Kidney capillary endothelial cell (primary cell): Measurements from ENCODE around the gene HSPH1.
"Not testable (repeated sequence)": the region's sequence is repeated elsewhere in the genome, so short reads cannot be mapped to it uniquely, and the experiment has no call there.

ENCODE experiments used
- DNase-seq: peaks from one replicate; pipeline ENCODE4 v3.0.0-alpha.2; 2018; ENCODE audit warnings: low spot score

Gene HSPH1

GRCh38 chr13:31177813-31178495 is 16.2 kb upstream of the HSPH1 start:
- DNase-seq = not testable (repeated sequence)

DNA sequence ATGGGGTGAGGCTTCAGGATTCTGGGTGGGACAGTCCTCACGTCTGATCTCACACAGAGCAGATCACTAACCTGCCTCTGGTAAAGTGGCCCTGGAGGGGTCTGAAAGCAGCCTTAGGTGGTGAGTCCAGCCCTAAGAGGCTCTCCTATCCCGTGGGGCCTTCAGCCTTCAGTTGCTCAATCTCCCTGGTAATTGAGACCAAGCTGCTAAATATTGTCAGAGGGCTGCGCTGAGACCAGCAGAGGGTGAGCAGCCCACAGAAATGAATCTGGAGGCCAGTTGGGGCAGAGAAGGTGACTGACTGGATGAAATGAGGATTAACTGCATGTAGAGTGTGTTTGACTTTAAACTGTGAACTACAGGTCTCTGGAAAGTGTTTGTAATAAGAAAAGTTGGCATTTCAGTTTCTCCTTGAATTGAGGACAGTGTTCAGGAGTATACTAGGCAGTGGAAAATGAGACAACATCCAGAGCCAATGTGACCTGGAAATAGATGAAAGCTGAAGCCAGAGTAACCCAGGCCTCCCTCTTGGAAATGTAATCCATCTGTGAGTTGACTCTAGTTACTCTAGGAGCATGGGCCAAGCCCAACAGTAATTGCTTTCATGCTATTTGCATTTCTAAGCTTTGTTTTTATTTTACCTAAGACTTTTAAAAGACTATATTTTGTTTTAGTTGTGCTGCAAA is 14.3 kb upstream of the HSPH1 start:
- DNase-seq = no peak

- DNase-seq = no peak
These were observed 12.3 kb upstream of the HSPH1 start for GRCh38 chr13:31174018-31174417.

GRCh38 chr13:31172535-31172934 is 10.8 kb upstream of the HSPH1 start:
- no peak for DNase-seq

GRCh38 chr13:31172001-31172400 is 10.3 kb upstream of the HSPH1 start:
- no peak for DNase-seq

DNA sequence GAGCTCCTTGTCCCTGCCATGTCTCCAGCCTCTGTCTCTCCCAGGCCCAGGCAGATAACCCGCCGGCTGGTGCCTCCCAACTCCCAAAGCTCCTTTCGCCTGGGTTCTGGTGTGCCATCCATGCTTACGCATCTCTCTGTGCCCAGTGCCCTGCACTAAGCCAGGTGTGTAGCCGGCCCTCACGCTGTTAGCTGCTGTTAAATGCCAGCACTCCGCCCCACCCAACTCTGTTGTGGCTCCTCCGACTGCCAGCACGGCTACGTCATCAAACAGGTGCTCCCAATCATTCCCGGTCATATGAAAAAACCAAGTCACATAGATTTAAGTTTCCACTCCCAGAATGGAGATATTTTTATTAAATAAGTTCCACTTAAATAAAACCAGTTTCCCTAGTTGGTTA is 7.0 kb upstream of the HSPH1 start:
- DNase-seq = no peak

DNA sequence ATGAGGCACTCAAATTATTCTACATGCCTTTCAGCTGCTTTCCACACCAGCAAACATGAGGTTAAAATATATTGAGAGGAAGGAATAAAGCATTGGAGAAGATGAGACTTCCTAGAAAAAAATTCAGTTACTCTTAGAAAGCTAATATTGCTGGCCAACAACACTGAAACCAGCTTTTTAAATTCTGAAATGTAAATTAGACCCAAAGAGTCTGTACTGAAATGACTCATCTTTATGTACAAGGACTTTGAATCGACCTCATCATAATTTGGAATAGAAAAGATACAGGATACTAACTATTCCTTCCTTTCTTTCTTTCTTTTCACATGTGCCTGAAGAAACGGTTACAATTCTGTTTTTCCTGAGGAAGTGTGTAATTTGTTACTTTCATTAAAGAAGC is 6.5 kb upstream of the HSPH1 start:
- DNase-seq = no peak

DNA sequence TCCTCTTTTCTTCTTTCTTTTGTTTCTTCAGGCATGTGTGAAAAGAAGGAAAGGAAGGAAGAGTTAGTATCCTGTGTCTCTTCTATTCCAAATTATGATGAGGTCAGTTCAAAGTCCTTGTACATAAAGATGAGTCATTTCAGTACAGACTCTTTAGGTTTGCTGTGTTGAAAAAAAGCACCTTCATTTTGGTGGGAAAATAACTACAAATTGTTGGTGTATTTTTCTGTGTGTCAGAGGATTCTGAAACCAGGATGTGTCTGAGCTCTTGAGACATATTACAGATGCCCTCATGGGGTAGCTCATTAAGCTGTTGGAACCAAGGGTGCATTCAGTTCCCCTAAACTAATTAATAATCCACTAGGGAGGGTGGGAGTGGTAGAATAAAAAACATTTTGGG is 5.8 kb upstream of the HSPH1 start:
- no peak for DNase-seq

- no peak for DNase-seq
These were observed 4.9 kb upstream of the HSPH1 start for GRCh38 chr13:31166591-31166990.

GRCh38 chr13:31162151-31163008 is 676 bp upstream of the HSPH1 start:
- peak; percentile 98 for DNase-seq

DNA sequence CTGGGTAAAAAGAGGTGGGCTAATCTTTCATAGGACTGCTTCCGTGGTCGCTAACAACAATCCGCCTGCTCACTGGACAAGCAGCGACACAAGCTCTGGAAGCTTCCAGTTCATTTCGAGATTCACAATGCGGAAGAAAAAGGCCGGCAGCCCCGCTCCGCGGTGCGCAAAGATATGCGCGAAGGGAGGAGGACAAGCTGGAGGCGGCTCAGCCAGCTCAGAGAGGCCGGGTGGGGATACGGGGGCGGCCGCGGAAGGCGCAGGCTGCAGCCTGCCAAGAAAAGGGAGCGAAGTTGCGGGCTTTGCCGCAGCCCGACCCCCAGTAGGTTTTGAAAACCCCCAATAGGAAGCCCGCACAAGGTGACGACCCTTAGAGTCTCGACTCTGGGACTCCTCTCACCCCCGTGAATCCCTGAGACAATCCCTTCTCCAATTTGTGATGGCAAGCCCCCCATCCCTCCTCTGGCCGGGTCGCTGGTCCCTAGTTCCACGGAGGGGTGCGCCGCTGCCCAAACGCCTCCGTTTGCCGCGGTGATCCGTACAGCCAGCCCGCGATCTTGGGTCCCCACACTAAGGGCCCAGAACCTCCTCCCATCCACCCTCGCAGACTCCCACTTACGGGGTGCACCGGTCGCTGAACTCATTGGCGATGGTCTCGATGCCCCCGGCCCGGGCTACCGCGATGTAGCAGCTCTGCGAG is 697 bp downstream of the HSPH1 start:
- DNase-seq = peak; percentile 56

- no peak for DNase-seq
These were observed 2.4 kb downstream of the HSPH1 start for GRCh38 chr13:31159306-31159705.

- no peak for DNase-seq
These were observed 6.8 kb downstream of the HSPH1 start for GRCh38 chr13:31154939-31155338.

GRCh38 chr13:31151837-31152236 is 9.9 kb downstream of the HSPH1 start:
- no peak for DNase-seq

DNA sequence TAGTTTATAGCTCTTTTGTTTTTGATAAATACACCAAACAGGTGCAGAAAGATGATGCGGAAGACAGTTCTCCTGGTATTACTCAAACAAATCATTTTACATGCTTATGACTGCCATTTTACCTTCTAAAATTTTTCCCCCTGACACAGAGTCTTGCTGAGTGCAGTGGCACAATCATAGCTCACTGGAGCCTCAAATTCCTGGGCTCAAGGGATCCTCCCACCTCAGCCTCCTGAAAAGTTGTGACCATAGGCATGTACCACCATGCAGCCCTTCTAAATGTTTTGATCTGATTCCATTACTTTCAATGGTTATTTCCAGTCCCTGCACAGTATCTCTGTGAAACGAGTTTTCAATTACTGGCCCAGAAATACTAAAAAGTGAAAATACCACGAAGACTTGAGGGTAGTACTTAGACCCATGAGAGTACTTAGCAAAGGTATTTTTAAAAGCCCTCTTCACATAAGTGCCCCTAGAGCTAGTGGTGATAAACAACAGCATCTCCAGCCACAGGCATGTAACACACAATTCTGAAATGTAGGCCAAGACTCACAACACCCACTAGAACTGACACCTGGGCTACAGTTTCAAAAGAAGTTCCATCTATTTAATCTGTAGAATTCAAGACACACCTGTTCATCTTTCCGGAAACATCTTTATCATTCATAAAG is 11.3 kb downstream of the HSPH1 start:
- no peak for DNase-seq

DNA sequence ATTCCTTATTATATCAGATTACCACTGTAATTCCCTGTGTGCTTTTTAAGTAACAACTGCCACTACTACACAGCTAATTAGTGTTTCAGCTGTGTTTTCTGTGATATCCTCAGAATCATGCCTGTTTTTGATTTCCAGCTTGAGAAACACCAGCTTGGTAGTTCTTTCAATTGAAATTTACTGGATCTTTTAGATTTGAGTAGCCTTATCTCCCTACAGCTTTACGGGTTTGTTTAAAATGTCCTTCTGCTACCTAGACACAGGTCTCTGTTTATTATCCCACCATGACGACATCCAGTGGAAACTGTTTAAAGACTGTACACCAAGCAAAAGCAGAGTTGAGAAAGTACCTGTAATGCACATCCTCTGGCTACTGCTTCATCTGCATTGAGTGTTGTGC is 12.1 kb downstream of the HSPH1 start:
- no peak for DNase-seq

DNA sequence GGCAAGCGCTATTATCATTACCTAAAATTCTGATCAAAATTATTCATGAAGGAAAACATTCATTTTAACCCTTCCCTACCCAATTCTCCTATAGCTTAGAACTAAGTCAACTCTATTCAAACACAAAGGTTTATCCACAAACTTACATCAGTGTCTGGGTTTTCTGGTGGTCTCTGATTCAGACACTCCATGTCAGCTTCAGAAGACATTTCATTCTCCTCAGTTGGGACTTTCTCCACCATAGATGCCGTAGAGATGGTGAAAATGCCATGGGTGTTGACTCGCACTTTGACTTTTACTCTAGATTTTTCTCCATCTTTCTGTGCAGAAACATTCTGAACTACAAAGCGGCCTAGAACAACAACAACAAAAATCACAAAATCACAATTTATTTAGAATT is 16.3 kb downstream of the HSPH1 start:
- no peak for DNase-seq

DNA sequence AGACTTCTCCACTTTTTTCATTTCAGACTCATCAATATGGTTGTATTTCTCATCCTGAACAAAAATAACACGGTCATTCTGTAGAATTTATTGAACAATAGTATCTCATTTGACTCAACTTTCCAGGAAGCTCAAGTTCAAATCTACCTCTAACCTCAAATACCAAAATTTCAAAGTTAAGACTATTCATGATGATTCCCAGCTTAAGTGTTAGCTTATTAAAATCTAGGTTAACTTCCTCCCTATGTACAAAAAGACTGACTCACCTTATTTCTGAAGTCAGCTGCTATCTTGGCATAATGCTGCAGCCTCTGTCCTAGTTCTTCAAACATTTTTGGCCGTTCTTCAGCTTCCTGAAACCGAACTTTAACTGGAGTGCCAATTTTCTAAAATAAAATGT is 23.2 kb downstream of the HSPH1 start:
- peak; percentile 17 for DNase-seq

- no peak for DNase-seq
These were observed 25.0 kb downstream of the HSPH1 start for GRCh38 chr13:31136724-31137123.

DNA sequence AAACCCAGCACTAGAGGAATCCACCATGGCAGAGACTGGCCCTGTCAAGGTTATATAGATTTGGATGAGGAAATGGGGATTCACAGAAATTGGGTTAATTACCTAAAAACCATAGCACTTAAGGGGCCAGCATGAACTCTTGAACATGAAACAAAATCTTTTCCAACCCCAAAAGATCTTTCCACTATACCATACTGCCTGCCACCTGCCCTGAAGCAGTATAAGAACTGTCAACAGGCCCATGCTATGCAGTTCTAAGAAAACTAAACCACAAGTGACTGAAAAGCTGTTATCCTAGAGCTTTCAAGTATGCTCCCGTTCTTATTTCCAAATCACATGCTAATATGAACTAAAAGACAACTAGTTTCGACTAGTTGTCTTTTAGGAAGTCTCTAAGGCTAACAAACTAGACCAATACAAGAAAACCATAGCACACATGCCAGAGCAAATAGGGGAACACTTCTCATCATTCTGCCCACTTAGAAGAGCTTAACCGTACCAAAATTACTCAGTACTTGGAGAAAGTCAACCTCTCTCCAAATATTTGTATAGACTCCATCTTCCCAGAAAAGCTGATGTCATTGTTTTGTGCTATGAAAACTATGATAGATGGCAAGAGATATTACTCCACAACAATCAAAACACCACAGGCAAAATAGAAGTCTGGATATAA is 27.5 kb downstream of the HSPH1 start:
- no peak for DNase-seq

- no peak for DNase-seq
These were observed 28.1 kb downstream of the HSPH1 start for GRCh38 chr13:31133621-31134020.
